Peyer's patch (tissue), 4 donors: ENCODE results near the gene NLRP12. TPM values are rescaled to one million over a fixed set of nuclear protein-coding genes. Genes with fewer than 3 reads are reported as not detected.
"Not testable (repeated sequence)": the region's sequence is repeated elsewhere in the genome, so short reads cannot be mapped to it uniquely, and the experiment has no call there.

Experiments
- DNase-seq, 3 donors: peaks; one replicate each; pipeline ENCODE4 v3.0.0-alpha.2; 2017 to 2019
- H3K27ac ChIP-seq, 4 donors: fragments of 200-600 bp; sonication (generic); one replicate each; pipeline ENCODE4 v1.5.1; 2016 to 2019
- H3K27me3 ChIP-seq, 2 donors: fragments of 200-600 bp; sonication (generic); one replicate each; pipeline ENCODE4 v1.5.1; 2019
- H3K36me3 ChIP-seq, 3 donors: fragments of 200-600 bp; sonication (generic); one replicate each; pipeline ENCODE4 v1.5.1; 2016 to 2019
- H3K4me1 ChIP-seq, 4 donors: fragments of 200-600 bp; sonication (generic); one replicate each; pipeline ENCODE4 v1.5.1; 2016 to 2019
- H3K4me3 ChIP-seq, 4 donors: fragments of 200-600 bp; sonication (generic); 1 replicate in 3 of 4; 2 replicates in 1 of 4; pipeline ENCODE4 v1.5.1; 2016 to 2019; ENCODE audit warnings: mild to moderate bottlenecking in 1 of 4
- H3K9me3 ChIP-seq, 4 donors: fragments of 200-600 bp; sonication (generic); one replicate each; pipeline ENCODE4 v1.5.1; 2016 to 2019; ENCODE audit warnings: mild to moderate bottlenecking in 1 of 4
- CTCF ChIP-seq, 6 experiments: fragments of 450-650 bp in 4 of 6; fragments of 200-600 bp in 2 of 6; sonication (generic) in 1 of 6; IDR thresholded peaks; one replicate each; pipeline ENCODE4 v1.5.1; 2017 to 2019; ENCODE audit warnings: antibody characterized with exemption in 6 of 6, mild to moderate bottlenecking in 3 of 6, moderate library complexity in 1 of 6
- POLR2A ChIP-seq, 2 donors: fragments of 450-650 bp; IDR thresholded peaks; one replicate each; pipeline ENCODE4 v1.5.1; 2017; ENCODE audit warnings: antibody characterized with exemption in 2 of 2, mild to moderate bottlenecking in 2 of 2, moderate library complexity in 2 of 2
- total RNA-seq, 4 donors: library from RNA; depleted of rRNA; stranded (reverse); fragments of >200 nt; gene quantifications; one replicate each; pipeline ENCODE4 v1.1.0, GENCODE V29; 2016

NLRP12 gene
- total RNA-seq, 4 donors from 2014 or later = 0.67 TPM; not detected in 3

- no peak overlapping the region for H3K4me3 ChIP-seq
- no peaks in the 10 kb centered on the region for H3K4me1 ChIP-seq
- no peak overlapping the region for H3K27ac ChIP-seq
- no peaks in the 10 kb centered on the region for H3K9me3 ChIP-seq
- no peaks in the 10 kb centered on the region for H3K36me3 ChIP-seq
- DNase-seq = no peak
- H3K27me3 ChIP-seq = no peaks in the 10 kb centered on the region
- TF ChIP-seq POLR2A (IDR thresholded peaks at IDR 0.05) (no peak), CTCF (IDR thresholded peaks at IDR 0.05) (no peak)
Observed at GRCh38 chr19:53847555-53847954, 23.4 kb upstream of the NLRP12 start.

- DNase-seq = no peak
- H3K27ac ChIP-seq = no peak overlapping the region
- H3K9me3 ChIP-seq = no peaks in the 10 kb centered on the region
- no peaks in the 10 kb centered on the region for H3K4me1 ChIP-seq
- no peak overlapping the region for H3K4me3 ChIP-seq
- no peaks in the 10 kb centered on the region for H3K36me3 ChIP-seq
- no peaks in the 10 kb centered on the region for H3K27me3 ChIP-seq
- TF ChIP-seq CTCF (IDR thresholded peaks at IDR 0.05) (no peak), POLR2A (IDR thresholded peaks at IDR 0.05) (no peak)
Observed at GRCh38 chr19:53844849-53845246, 20.7 kb upstream of the NLRP12 start.

- H3K27ac ChIP-seq, H3K4me1 ChIP-seq, H3K4me3 ChIP-seq, H3K36me3 ChIP-seq, H3K9me3 ChIP-seq, DNase-seq, H3K27me3 ChIP-seq: not testable (repeated sequence)
Observed at GRCh38 chr19:53840914-53841313, 16.8 kb upstream of the NLRP12 start.

- not testable (repeated sequence) for H3K4me3 ChIP-seq, H3K27me3 ChIP-seq, H3K4me1 ChIP-seq, H3K9me3 ChIP-seq, H3K27ac ChIP-seq, DNase-seq, H3K36me3 ChIP-seq
Observed at GRCh38 chr19:53840241-53840640, 16.1 kb upstream of the NLRP12 start.

GRCh38 chr19:53838446-53838845, 14.3 kb upstream of the NLRP12 start:
- H3K4me3 ChIP-seq, H3K27ac ChIP-seq, H3K4me1 ChIP-seq, H3K36me3 ChIP-seq, H3K27me3 ChIP-seq, DNase-seq, H3K9me3 ChIP-seq: not testable (repeated sequence)

GRCh38 chr19:53832861-53833260, 8.7 kb upstream of the NLRP12 start:
- not testable (repeated sequence) for H3K4me3 ChIP-seq, H3K27ac ChIP-seq, H3K36me3 ChIP-seq, H3K9me3 ChIP-seq, H3K4me1 ChIP-seq, DNase-seq, H3K27me3 ChIP-seq

GRCh38 chr19:53828531-53828930, 4.4 kb upstream of the NLRP12 start:
- H3K9me3 ChIP-seq = no peaks in the 10 kb centered on the region
- DNase-seq = no peak
- H3K36me3 ChIP-seq = no peaks in the 10 kb centered on the region
- TF ChIP-seq POLR2A (IDR thresholded peaks at IDR 0.05) = no peak
- no peaks in the 10 kb centered on the region for H3K27me3 ChIP-seq
- no peak overlapping the region for H3K4me3 ChIP-seq
- H3K27ac ChIP-seq = no peak overlapping the region
- no peaks in the 10 kb centered on the region for H3K4me1 ChIP-seq

- H3K4me3 ChIP-seq = no peak overlapping the region
- no peak for DNase-seq
- H3K27me3 ChIP-seq = no peaks in the 10 kb centered on the region
- H3K36me3 ChIP-seq = no peaks in the 10 kb centered on the region
- no peaks in the 10 kb centered on the region for H3K4me1 ChIP-seq
- no peak overlapping the region for H3K27ac ChIP-seq
- TF ChIP-seq POLR2A (IDR thresholded peaks at IDR 0.05) = no peak
- no peak for TF ChIP-seq CTCF (IDR thresholded peaks at IDR 0.05)
- H3K9me3 ChIP-seq = no peaks in the 10 kb centered on the region
Observed at GRCh38 chr19:53826876-53827275, 2.8 kb upstream of the NLRP12 start.
